GM21619 (cell line): Measurements from ENCODE around the gene RAB40B.

ENCODE experiments used
- ATAC-seq: cut with Tn5 transposase; IDR thresholded peaks from one replicate; pipeline ENCODE4 v1.9.1; 2021; ENCODE audit not compliant: unreplicated experiment

RAB40B gene

DNA sequence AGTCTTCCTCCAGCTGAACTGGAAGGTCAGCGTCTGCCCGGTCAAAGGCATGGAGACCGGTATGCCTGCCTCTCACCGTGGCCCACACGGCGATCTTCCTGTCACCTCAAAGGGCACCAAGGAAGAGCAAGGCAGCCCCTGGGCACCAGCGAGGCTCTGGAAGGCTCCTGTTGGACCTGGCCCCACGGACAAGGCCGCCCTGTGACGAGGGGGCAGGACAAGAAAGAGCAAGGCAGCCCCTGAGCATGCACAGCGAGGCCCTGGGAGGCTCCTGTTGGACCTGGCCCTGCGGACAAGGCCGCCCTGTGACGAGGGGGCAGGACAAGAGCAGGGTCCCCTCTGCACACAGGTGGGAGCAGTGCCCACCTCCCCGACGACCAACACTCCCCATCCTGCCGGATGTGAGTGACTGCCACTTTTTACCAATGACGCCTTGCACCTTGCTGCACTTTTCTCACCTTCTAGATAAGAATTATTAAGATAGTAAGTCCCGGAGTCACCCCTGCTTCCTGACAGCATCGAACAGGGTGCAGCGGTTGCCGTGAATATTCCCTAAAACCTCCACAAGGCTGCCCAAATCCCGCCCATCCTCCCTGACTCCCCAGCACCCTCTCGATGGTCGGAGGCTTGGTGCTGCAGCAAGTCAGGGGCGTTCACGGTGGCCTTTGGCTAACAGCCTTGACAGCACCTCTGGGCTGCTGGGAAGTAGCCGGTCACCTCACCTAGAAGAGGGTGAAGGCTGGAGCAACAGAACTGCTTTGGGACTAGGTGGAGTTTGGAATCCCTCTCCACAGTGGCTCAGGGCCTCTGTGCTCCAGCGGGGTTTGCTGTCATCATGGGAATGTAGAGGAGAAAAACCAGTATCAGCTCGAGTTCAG lies 44.6 kb downstream of the RAB40B start:
- no peak for ATAC-seq

DNA sequence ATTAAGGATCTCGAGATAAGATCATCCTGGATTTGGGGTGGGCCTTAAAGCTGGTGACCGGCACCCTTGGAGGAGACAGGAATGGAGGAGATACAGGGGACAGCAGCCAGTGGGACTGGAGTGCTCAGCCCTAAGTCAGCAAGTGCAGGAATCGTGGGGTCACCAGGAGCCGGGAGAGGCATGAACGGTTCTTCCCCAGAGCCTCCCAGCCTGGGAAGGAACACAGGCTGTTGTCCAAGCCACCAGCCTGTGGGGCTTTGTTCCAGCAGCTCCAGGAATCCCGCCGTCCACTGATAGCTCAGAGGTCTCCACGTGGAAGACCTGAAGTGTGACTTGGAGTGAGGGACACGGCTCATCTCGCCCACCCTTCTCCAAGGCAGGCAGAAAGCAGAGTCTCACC lies 47.8 kb downstream of the RAB40B start:
- no peak for ATAC-seq

DNA sequence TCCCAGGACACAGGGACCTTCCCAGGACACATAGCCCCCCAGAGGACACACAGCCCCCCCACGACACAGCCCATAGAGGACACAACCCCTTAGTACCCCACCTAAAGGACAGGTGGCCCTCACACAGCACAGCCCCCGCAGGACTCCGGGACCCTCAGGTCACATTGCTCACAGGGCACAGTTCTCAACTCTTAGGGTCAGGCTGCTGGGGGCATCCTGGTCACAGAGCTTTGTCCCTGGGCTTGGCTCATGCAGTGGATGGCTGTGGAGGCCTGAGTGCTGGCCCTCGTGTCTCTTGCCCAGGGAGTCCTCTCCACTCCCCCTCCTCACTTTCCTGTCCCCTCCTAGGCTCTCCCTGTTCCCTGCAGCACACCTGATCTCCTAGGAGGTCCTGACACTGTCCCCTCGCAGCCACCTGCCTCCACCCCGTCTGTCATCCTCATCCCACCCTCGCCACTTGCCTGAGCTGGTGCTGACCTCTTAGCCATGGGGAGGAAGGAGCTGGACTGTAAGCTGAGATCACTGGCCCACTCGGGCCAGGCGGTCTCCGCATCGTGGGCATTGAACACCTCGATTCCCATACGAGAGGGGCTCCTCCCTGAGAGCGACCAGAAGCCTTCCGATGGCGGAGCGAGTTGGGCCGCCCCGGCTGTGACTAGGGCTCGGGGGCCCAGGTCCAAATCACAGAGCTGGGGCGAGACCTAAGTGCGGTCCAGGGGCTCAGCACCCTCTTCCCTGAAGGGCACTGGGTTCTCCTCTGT lies 48.8 kb downstream of the RAB40B start:
- ATAC-seq = no peak

DNA sequence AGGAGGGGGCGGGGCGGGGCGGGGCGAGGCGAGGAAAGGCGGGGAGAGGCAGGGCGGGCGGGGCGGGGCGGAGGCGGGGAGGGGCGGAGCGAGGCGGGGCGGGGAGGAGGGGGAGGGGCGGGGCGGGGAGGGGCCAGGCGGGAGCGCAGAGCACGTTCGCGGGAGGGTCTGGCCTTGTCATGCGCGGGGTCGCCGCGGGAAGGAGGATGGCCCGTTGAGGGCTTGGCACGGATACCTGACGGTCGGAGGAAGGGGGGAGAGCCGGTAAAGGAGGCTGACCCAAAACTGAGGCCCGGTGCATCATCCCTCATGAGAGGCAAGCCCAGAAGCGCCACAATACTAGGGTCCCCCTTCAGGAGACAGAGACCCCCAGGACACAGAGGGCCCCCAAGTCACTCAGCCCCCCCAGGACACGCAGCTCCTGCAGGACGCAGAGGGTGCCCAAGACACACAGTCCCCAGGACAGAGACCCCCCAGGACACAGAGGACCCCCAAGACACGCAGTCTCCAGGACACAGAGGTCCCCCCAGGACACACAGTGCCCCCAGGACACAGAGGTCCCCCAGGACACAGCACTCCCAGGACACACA lies 49.7 kb downstream of the RAB40B start:
- no peak for ATAC-seq

GRCh38 chr17:82648165-82648668 lies 50.3 kb downstream of the RAB40B start, which contains the start of gene WDR45B:
WDR45B (minus strand) TSS chr17:82648444; CDS start chr17:82648340, 104 bp downstream.
- ATAC-seq = peak; percentile 73

DNA sequence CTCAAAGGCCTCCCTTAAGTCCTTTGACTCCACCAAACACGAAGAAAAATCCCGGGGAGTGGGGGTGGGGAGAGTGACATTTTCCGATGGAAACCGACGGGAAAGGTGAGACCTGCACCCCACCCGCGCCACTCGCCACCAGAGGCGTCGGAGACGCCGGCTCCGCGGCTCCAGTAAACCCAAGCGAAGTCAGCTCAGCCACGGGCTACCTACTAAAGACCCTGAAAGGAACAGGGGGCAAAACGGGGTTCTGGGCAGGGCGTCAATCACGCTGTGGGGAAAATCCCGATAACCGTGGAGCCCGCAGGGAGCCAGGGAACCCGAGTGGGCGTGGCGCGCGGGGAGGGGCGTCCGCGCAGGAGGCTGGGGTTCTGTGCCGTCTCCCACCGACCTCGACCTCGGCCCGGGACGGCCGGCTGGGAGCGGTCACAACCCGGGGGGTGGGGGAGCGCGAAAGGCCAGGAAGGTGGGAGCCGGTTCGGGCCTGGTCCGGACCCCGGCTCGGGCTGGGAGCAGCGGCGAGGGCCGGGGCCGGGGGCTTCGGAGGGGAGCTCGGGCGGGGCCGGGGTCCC lies 50.8 kb downstream of the RAB40B start:
- ATAC-seq = peak; percentile 29

- ATAC-seq = no peak
Measured at GRCh38 chr17:82645516-82645915, 53.0 kb downstream of the RAB40B start.

DNA sequence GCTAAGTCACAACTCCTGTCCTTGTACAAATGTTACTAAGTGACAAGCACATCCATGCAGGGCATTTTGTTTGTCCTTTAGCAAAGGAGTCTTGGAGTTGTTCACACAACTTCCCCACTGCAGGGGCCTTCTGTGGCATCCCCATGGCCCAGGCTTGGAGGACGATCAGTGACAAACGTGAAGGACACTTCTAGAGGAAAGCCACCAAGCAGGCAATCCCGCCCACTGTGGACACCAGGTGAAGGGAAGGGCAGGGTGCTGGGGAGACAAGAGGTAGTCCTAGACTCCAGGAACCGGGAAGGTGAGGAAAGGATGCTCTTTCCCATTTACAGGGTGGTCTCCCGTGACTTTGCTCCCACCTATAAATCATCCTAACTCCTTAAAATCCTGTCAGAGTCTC lies 54.4 kb downstream of the RAB40B start:
- ATAC-seq = no peak

- ATAC-seq = no peak
Measured at GRCh38 chr17:82642022-82642421, 56.5 kb downstream of the RAB40B start.

DNA sequence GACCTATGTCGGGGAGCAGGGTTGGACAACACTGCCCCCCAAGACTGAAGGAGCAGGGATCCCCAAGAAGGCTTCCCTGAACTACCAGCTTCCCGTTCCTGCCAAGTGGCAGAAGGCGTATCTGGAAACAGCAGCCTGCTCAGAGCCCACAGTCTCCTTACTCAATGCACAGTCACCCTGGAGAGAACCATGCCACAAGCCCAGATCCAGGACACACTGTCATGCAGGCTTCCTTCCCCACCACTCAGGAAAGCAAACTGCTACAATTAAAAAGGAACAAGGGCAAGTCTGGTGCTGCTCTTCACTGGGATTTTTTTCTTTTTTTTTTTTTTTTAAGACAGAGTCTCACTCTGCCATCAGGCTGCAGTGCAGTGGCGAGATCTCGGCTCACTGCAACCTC lies 58.5 kb downstream of the RAB40B start:
- no peak for ATAC-seq

- no peak for ATAC-seq
Measured at GRCh38 chr17:82639628-82640027, 58.9 kb downstream of the RAB40B start.

- ATAC-seq = no peak
Measured at GRCh38 chr17:82638183-82638773, 60.2 kb downstream of the RAB40B start.

GRCh38 chr17:82636626-82637598 lies 61.6 kb downstream of the RAB40B start:
- no peak for ATAC-seq

DNA sequence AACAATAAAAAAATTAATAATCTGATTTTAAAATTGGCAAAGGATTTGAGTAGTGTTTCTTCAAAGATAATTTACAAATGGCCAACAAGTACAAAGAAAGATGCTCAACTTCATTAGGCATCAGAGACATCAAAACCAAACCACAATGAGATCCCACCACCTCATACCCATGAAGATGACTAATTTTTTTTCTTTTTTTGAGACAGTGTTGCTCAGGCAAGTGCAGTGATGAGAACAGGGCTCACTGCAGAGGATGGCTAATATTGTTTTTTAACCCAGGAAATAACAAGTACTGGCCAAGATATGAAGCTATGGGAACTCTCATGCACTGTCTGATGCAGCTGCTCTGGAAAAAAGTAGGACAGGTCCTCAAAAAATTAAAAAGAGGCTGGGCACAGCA lies 65.2 kb downstream of the RAB40B start:
- ATAC-seq = no peak

GRCh38 chr17:82632451-82632850 lies 66.0 kb downstream of the RAB40B start:
- no peak for ATAC-seq

DNA sequence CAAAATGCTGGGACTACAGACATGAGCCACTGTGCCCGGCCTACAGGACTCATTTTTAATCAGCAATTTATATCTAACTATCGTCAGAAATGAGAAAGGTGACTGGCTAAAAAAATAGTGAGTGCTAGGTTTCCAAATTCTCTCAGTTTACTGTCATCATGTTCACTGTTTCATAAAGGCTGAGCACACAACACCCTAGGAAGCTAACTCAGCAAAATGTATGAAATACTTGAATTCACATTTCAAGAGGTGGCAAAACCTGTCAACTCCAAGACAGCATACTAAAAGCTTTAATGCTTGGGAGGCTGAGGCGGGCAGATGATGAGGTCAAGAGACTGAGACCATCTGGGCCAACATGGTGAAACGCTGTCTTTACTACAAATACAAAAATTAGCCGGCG lies 67.0 kb downstream of the RAB40B start:
- ATAC-seq = no peak

- ATAC-seq = no peak
Measured at GRCh38 chr17:82630212-82630611, 68.3 kb downstream of the RAB40B start.

DNA sequence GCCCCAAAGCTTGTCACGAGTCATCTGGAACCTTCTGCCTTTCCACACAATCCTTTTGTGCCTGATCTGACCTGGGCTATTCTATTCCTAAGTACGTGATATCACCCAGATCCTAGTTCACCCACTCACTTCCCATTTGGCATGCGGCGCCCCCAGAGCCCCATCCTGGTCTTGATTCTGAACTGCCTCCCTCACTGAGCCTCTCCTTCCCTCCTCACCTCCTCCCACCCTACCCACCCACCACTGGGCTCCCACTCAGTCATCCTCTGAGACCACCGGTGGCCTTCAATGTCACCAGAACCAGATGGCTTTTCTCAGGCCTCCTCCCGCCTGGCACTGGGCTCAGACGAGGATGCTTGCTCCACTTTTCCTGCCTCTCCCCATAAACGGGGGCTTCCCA lies 68.8 kb downstream of the RAB40B start:
- no peak for ATAC-seq

- no peak for ATAC-seq
Measured at GRCh38 chr17:82627405-82627804, 71.1 kb downstream of the RAB40B start.

DNA sequence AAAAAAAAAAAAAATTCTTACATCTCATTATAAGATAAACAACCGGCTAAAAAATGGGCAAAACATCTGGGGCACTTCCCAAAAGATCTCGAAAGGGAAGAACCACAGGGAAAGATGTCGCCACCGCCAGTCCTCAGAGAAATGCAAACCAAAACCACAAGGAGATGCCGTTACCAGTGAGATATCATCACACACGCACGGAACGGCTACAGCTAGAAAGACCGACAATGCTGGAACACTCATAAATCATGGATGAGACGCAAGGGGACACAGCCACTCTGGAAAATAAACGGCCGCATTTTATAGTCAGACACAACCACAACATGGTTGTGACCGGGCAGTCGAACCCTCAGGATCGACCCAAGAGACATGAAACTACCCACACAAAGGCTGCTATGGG lies 74.8 kb downstream of the RAB40B start:
- no peak for ATAC-seq
